ENCODE results near the gene FNDC7. TPM values are rescaled to one million over a fixed set of nuclear protein-coding genes. Genes with fewer than 3 reads are reported as not detected.

Gene FNDC7
- total RNA-seq, 2 experiments from 2014 or later, result not detected

- no peak overlapping the region for H2AFZ ChIP-seq (ENCODE audit: low read length)
- no peak overlapping the region for H3K4me3 ChIP-seq (ENCODE audit: low read depth, low read length, poor library complexity, severe bottlenecking)
- CTCF ChIA-PET (ENCODE audit: unreplicated experiment), result no interaction called here
- TF ChIP-seq CTCF (conservative IDR thresholded peaks at IDR 0.05; ENCODE audit: low read length) (no peak), EZH2phosphoT487 (IDR thresholded peaks at IDR 0.05; ENCODE audit: borderline replicate concordance, low read depth, low read length) (no peak)
- no peaks in the 10 kb centered on the region for H3K79me2 ChIP-seq (ENCODE audit: insufficient read depth, low read depth, low read length)
- no peaks in the 10 kb centered on the region for H3K9me2 ChIP-seq (ENCODE audit: insufficient read depth, low read length)
- no TSS peak for BruUV-seq (replicated peaks)
- H3K27ac ChIP-seq (ENCODE audit: low read depth, low read length, poor library complexity, severe bottlenecking), result no peak overlapping the region
- DNase-seq (ENCODE audit: low spot score), result no peak
- no peaks in the 10 kb centered on the region for H3K4me1 ChIP-seq (ENCODE audit: insufficient read depth, low read length, poor library complexity, severe bottlenecking)
- no peaks in the 10 kb centered on the region for H4K20me1 ChIP-seq (ENCODE audit: insufficient read depth, low read length)
- intact Hi-C loops (cut with micrococcal nuclease; ENCODE audit: unreplicated experiment), result no loop called here
- H3K4me2 ChIP-seq (ENCODE audit: low read length), result no peak overlapping the region
- no peaks in the 10 kb centered on the region for H3K9me3 ChIP-seq (ENCODE audit: low read length)
- POLR2A ChIA-PET, result no interaction called here
- H3K36me3 ChIP-seq (ENCODE audit: insufficient read depth, low read length), result no peaks in the 10 kb centered on the region
Measured at GRCh38 chr1:108715932-108716331, 3.2 kb downstream of the FNDC7 start.

GRCh38 chr1:108716437-108717230, 3.9 kb downstream of the FNDC7 start:
- Histone ChIP-seq H3K4me2 (ENCODE audit: low read length) (no peak overlapping the region), H3K9me2 (ENCODE audit: insufficient read depth, low read length) (no peaks in the 10 kb centered on the region), H3K27ac (ENCODE audit: low read depth, low read length, poor library complexity, severe bottlenecking) (no peak overlapping the region), H3K79me2 (ENCODE audit: insufficient read depth, low read depth, low read length) (no peaks in the 10 kb centered on the region), H3K4me1 (ENCODE audit: insufficient read depth, low read length, poor library complexity, severe bottlenecking) (no peaks in the 10 kb centered on the region), H2AFZ (ENCODE audit: low read length) (no peak overlapping the region), H4K20me1 (ENCODE audit: insufficient read depth, low read length) (no peaks in the 10 kb centered on the region), H3K4me3 (ENCODE audit: low read depth, low read length, poor library complexity, severe bottlenecking) (no peak overlapping the region), H3K36me3 (ENCODE audit: insufficient read depth, low read length) (no peaks in the 10 kb centered on the region), H3K9me3 (ENCODE audit: low read length) (no peaks in the 10 kb centered on the region)
- BruUV-seq (replicated peaks), result no TSS peak
- intact Hi-C loops (cut with micrococcal nuclease; ENCODE audit: unreplicated experiment), result no loop called here
- ChIA-PET POLR2A (no interaction called here), CTCF (ENCODE audit: unreplicated experiment) (no interaction called here)
- TF ChIP-seq EZH2phosphoT487 (IDR thresholded peaks at IDR 0.05; ENCODE audit: borderline replicate concordance, low read depth, low read length), result no peak
- no peak for TF ChIP-seq CTCF (conservative IDR thresholded peaks at IDR 0.05; ENCODE audit: low read length)
- no peak for DNase-seq (ENCODE audit: low spot score)

- ChIA-PET CTCF (ENCODE audit: unreplicated experiment) (no interaction called here), POLR2A (no interaction called here)
- H2AFZ ChIP-seq (ENCODE audit: low read length), result no peak overlapping the region
- no peaks in the 10 kb centered on the region for H3K9me3 ChIP-seq (ENCODE audit: low read length)
- H4K20me1 ChIP-seq (ENCODE audit: insufficient read depth, low read length), result no peaks in the 10 kb centered on the region
- H3K27ac ChIP-seq (ENCODE audit: low read depth, low read length, poor library complexity, severe bottlenecking), result no peak overlapping the region
- no peaks in the 10 kb centered on the region for H3K79me2 ChIP-seq (ENCODE audit: insufficient read depth, low read depth, low read length)
- no peak for DNase-seq (ENCODE audit: low spot score)
- no peaks in the 10 kb centered on the region for H3K4me1 ChIP-seq (ENCODE audit: insufficient read depth, low read length, poor library complexity, severe bottlenecking)
- no peak for TF ChIP-seq EZH2phosphoT487 (IDR thresholded peaks at IDR 0.05; ENCODE audit: borderline replicate concordance, low read depth, low read length)
- TF ChIP-seq CTCF (conservative IDR thresholded peaks at IDR 0.05; ENCODE audit: low read length), result no peak
- intact Hi-C loops (cut with micrococcal nuclease; ENCODE audit: unreplicated experiment), result no loop called here
- no peaks in the 10 kb centered on the region for H3K9me2 ChIP-seq (ENCODE audit: insufficient read depth, low read length)
- BruUV-seq (replicated peaks), result no TSS peak
- no peak overlapping the region for H3K4me3 ChIP-seq (ENCODE audit: low read depth, low read length, poor library complexity, severe bottlenecking)
- no peaks in the 10 kb centered on the region for H3K36me3 ChIP-seq (ENCODE audit: insufficient read depth, low read length)
- H3K4me2 ChIP-seq (ENCODE audit: low read length), result no peak overlapping the region
Measured at GRCh38 chr1:108717774-108718316, 5.1 kb downstream of the FNDC7 start.
